Ascending aorta (tissue), 2 donors: ENCODE measurements around the gene WTAP. TPM values are rescaled to one million over a fixed set of nuclear protein-coding genes. Genes with fewer than 3 reads are reported as not detected.

Source experiments
- DNase-seq, 2 donors: peaks; one replicate each; pipeline ENCODE4 v3.0.0-alpha.2; 2019; ENCODE audit warnings: low spot score in 2 of 2
- H3K27ac ChIP-seq, 2 donors: fragments of 200-600 bp; sonication (generic); one replicate each; pipeline ENCODE4 v1.5.1; 2016 to 2017; ENCODE audit warnings: mild to moderate bottlenecking in 1 of 2
- H3K27me3 ChIP-seq: fragments of 200-600 bp; sonication (generic); one replicate; pipeline ENCODE4 v1.5.1; 2017
- H3K36me3 ChIP-seq, 2 donors: fragments of 200-600 bp; sonication (generic); one replicate each; pipeline ENCODE4 v1.5.1; 2016
- H3K4me1 ChIP-seq, 2 donors: fragments of 200-600 bp; sonication (generic); one replicate each; pipeline ENCODE4 v1.5.1; 2016 to 2017; ENCODE audit warnings: mild to moderate bottlenecking in 1 of 2
- H3K4me3 ChIP-seq, 2 donors: fragments of 200-600 bp; sonication (generic); one replicate each; pipeline ENCODE4 v1.5.1; 2016 to 2017; ENCODE audit warnings: mild to moderate bottlenecking in 1 of 2
- H3K9me3 ChIP-seq, 2 donors: fragments of 200-600 bp; sonication (generic); one replicate each; pipeline ENCODE4 v1.5.1; 2016
- CTCF ChIP-seq, 3 experiments: fragments of 200-600 bp in 2 of 3; fragments of 450-650 bp in 1 of 3; sonication (generic) in 2 of 3; IDR thresholded peaks; one replicate each; pipeline ENCODE4 v1.5.1; 2016 to 2019; ENCODE audit warnings: antibody characterized with exemption in 3 of 3, mild to moderate bottlenecking in 1 of 3, moderate library complexity in 1 of 3
- intact Hi-C: fragments of 100-400 bp; cut with DNase I; formaldehyde crosslinking; loops from one replicate; pipeline ENCODE4 v1.15.1; 2023
- total RNA-seq: library from RNA; depleted of rRNA; stranded (reverse); fragments of >200 nt; gene quantifications from one replicate; pipeline ENCODE4 v1.1.0, GENCODE V29; 2016

Gene WTAP
- 44.6 TPM for total RNA-seq

- Histone ChIP-seq H3K4me3 (peak within 1 kb of the TSS; percentile 95 to 100), H3K9me3 (no peaks in the 10 kb centered on the region), H3K27ac (peak within 1 kb of the TSS; percentile 98 to 100), H3K36me3 (no peaks in the 10 kb centered on the region), H3K27me3 (no peaks in the 10 kb centered on the region), H3K4me1 (peaks cover 6 to 25% of the 10 kb centered on the region in 2 donors)
- intact Hi-C loops, result loop anchor here (1.0 to 10.0 kb wide), 6 partner anchors 11 to 1082 kb away; partner anchors contain the start of genes ACAT2, DYNLT1 and TCP1
- peak; percentile 87 to 97 for DNase-seq
- TF ChIP-seq CTCF (IDR thresholded peaks at IDR 0.05), result no peak
These were observed at the start of gene WTAP for GRCh38 chr6:159726918-159727716. Gene WTAP (plus strand): TSS chr6:159727506. CDS start chr6:159736266, 8,760 bp downstream.

- no peak overlapping the region for H3K27ac ChIP-seq
- no peak overlapping the region for H3K4me3 ChIP-seq
- H3K4me1 ChIP-seq, result no peaks in the 10 kb centered on the region
- H3K27me3 ChIP-seq, result no peaks in the 10 kb centered on the region
- intact Hi-C loops, result no loop called here
- peaks cover 17 to 44% of the 10 kb centered on the region in 2 donors for H3K36me3 ChIP-seq
- DNase-seq, result no peak
- TF ChIP-seq CTCF (IDR thresholded peaks at IDR 0.05), result no peak
- H3K9me3 ChIP-seq, result no peaks in the 10 kb centered on the region
These were observed 49.7 kb upstream of the WTAP start for GRCh38 chr6:159677506-159678165.

- TF ChIP-seq CTCF (IDR thresholded peaks at IDR 0.05), result no peak
- Histone ChIP-seq H3K27ac (no peak overlapping the region), H3K36me3 (peaks cover 23 to 53% of the 10 kb centered on the region in 2 donors), H3K27me3 (no peaks in the 10 kb centered on the region), H3K4me3 (no peak overlapping the region), H3K9me3 (no peaks in the 10 kb centered on the region), H3K4me1 (no peaks in the 10 kb centered on the region)
- intact Hi-C loops, result no loop called here
- DNase-seq, result no peak
These were observed 48.7 kb upstream of the WTAP start for GRCh38 chr6:159678574-159678973.

- peak overlapping the region in 1 of 2 donors; percentile 20 for H3K27ac ChIP-seq
- intact Hi-C loops, result no loop called here
- H3K36me3 ChIP-seq, result peaks cover 31 to 61% of the 10 kb centered on the region in 2 donors
These were observed 47.9 kb upstream of the WTAP start for GRCh38 chr6:159679091-159680077.

More at GRCh38 chr6:159679091-159680077, 47.9 kb upstream of the WTAP start:
- H3K9me3 ChIP-seq, result no peaks in the 10 kb centered on the region
- DNase-seq, result no peak
- H3K4me1 ChIP-seq, result no peaks in the 10 kb centered on the region
- no peaks in the 10 kb centered on the region for H3K27me3 ChIP-seq
- H3K4me3 ChIP-seq, result no peak overlapping the region
- no peak for TF ChIP-seq CTCF (IDR thresholded peaks at IDR 0.05)
